ENCODE measurements around the gene FAF1.

DNA sequence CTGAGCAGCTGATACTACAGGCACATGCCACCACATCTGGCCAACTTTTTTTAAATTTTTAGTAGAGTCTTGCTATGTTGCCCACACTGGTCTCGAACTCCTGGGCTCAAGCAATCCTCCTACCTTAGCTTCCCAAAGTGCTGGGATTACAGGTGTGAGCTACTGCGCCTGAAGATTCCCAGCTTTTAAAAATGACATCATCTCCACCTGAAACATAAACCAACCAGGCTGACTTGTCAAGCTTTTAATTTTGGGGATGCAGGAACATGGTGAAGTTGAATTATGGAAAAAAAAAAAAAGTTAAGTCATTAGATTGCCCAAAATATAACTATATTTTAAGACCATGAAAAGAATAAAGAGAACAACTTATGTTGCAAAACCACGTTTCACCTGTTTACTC, 350.6 kb downstream of the FAF1 start:
- no peak for TF ChIP-seq EZH2 (IDR thresholded peaks at IDR 0.05; ENCODE audit: low read length, unreplicated experiment)
- TF ChIP-seq, protein P1, sequence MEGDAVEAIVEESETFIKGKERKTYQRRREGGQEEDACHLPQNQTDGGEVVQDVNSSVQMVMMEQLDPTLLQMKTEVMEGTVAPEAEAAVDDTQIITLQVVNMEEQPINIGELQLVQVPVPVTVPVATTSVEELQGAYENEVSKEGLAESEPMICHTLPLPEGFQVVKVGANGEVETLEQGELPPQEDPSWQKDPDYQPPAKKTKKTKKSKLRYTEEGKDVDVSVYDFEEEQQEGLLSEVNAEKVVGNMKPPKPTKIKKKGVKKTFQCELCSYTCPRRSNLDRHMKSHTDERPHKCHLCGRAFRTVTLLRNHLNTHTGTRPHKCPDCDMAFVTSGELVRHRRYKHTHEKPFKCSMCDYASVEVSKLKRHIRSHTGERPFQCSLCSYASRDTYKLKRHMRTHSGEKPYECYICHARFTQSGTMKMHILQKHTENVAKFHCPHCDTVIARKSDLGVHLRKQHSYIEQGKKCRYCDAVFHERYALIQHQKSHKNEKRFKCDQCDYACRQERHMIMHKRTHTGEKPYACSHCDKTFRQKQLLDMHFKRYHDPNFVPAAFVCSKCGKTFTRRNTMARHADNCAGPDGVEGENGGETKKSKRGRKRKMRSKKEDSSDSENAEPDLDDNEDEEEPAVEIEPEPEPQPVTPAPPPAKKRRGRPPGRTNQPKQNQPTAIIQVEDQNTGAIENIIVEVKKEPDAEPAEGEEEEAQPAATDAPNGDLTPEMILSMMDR (conservative IDR thresholded peaks at IDR 0.05; ENCODE audit: low read depth, low read length): no peak
- no peak for TF ChIP-seq EZH2phosphoT487 (IDR thresholded peaks at IDR 0.05; ENCODE audit: borderline replicate concordance, low read length)

All from PC-3 (cell line).